ENCODE results near the gene CLEC2D. TPM values are rescaled to one million over a fixed set of nuclear protein-coding genes. Genes with fewer than 3 reads are reported as not detected.

CLEC2D gene
- total and polyA plus RNA-seq, 10 donors, result 20.8 to 131 (median 79.9) TPM

GRCh38 chr12:9647825-9648700 is 21.4 kb upstream of the CLEC2D start:
- intact Hi-C loops (cut with DNase I; ENCODE audit: low total_unique reads), result loop anchor here (10.0 kb wide), 1 partner anchor 313 kb away; no protein-coding TSS in a partner anchor
- whole genome bisulfite sequencing, 5 donors, result 0 to 1% (median 0%) methylated on average over 48 to 55 of the region's 55 CpGs
- TF ChIP-seq POLR2AphosphoS5 (IDR thresholded peaks at IDR 0.05), result peak; percentile 93 to 96 (median 95)
- TF ChIP-seq CTCF (IDR thresholded peaks at IDR 0.05 in 8 of 11, conservative IDR thresholded peaks at IDR 0.05 in 3 of 11), result peak in 4 of 11 experiments; percentile 5 to 31 (median 14)
- TF ChIP-seq POLR2A (IDR thresholded peaks at IDR 0.05), result peak; percentile 54 to 74 (median 61)

GRCh38 chr12:9648701-9649531 is 20.6 kb upstream of the CLEC2D start:
- H3K4me3 ChIP-seq, result peak overlapping the region; percentile 31 to 84 (median 61)
- no peak for DNase-seq

More at GRCh38 chr12:9647825-9648700, 21.4 kb upstream of the CLEC2D start:
- no peaks in the 10 kb centered on the region for H3K27me3 ChIP-seq (replicated peaks in 1 of 7)
- peak; percentile 98 for DNase-seq
- H3K9me3 ChIP-seq, result peaks cover 0 to 9% (median 7%) of the 10 kb centered on the region in 8 donors
- peak overlapping the region; percentile 31 to 84 (median 61) for H3K4me3 ChIP-seq
- H3K36me3 ChIP-seq, result peaks cover 0 to 2% (median 0%) of the 10 kb centered on the region in 6 donors
- H3K4me1 ChIP-seq, result peaks cover 15 to 64% (median 42%) of the 10 kb centered on the region in 6 donors
- H3K27ac ChIP-seq, result peak overlapping the region; percentile 87 to 97 (median 96)

GRCh38 chr12:9649532-9649940 is 20.0 kb upstream of the CLEC2D start:
- intact Hi-C loops (cut with DNase I; ENCODE audit: low total_unique reads), result loop anchor here (10.0 kb wide), 1 partner anchor 315 kb away; no protein-coding TSS in a partner anchor
- peaks cover 3 to 17% (median 9%) of the 10 kb centered on the region in 6 donors for H3K36me3 ChIP-seq
- DNase-seq, result peak; percentile 80
- H3K9me3 ChIP-seq, result peaks cover 0 to 9% (median 7%) of the 10 kb centered on the region in 8 donors
- H3K27me3 ChIP-seq (replicated peaks in 1 of 7), result no peaks in the 10 kb centered on the region
- TF ChIP-seq POLR2A (IDR thresholded peaks at IDR 0.05) (no peak), POLR2AphosphoS5 (IDR thresholded peaks at IDR 0.05) (peak in 2 of 3 donors; percentile 18 to 69)
- peak overlapping the region; percentile 87 to 97 (median 96) for H3K27ac ChIP-seq
- 6 to 19% (median 15%) methylated on average over 5 of the region's 5 CpGs for WGBS, 5 donors
- H3K4me3 ChIP-seq, result peak overlapping the region; percentile 31 to 84 (median 61)
- H3K4me1 ChIP-seq, result peaks cover 15 to 72% (median 56%) of the 10 kb centered on the region in 6 donors

More at GRCh38 chr12:9648701-9649531, 20.6 kb upstream of the CLEC2D start:
- TF ChIP-seq POLR2AphosphoS5 (IDR thresholded peaks at IDR 0.05) (no peak), CTCF (IDR thresholded peaks at IDR 0.05 in 8 of 11, conservative IDR thresholded peaks at IDR 0.05 in 3 of 11) (peak in 1 of 11 experiments; percentile 2), POLR2A (IDR thresholded peaks at IDR 0.05) (no peak)
- Histone ChIP-seq H3K27ac (peak overlapping the region; percentile 87 to 97 (median 96)), H3K9me3 (peaks cover 0 to 9% (median 7%) of the 10 kb centered on the region in 8 donors), H3K27me3 (replicated peaks in 1 of 7) (no peaks in the 10 kb centered on the region), H3K4me1 (peaks cover 15 to 66% (median 50%) of the 10 kb centered on the region in 6 donors), H3K36me3 (peaks cover 0 to 11% (median 2%) of the 10 kb centered on the region in 6 donors)
- 1 to 5% (median 2%) methylated on average over 13 of the region's 13 CpGs for WGBS, 5 donors
- intact Hi-C loops (cut with DNase I; ENCODE audit: low total_unique reads), result loop anchor here (10.0 kb wide), 1 partner anchor 314 kb away; no protein-coding TSS in a partner anchor

- H3K36me3 ChIP-seq, result peaks cover 4 to 23% (median 13%) of the 10 kb centered on the region in 6 donors
- H3K9me3 ChIP-seq, result peaks cover 0 to 5% (median 3%) of the 10 kb centered on the region in 8 donors
- H3K4me3 ChIP-seq, result peak overlapping the region; percentile 31 to 84 (median 61)
- intact Hi-C loops (cut with DNase I; ENCODE audit: low total_unique reads), result no loop called here
- TF ChIP-seq CTCF (IDR thresholded peaks at IDR 0.05 in 8 of 11, conservative IDR thresholded peaks at IDR 0.05 in 3 of 11) (no peak), POLR2AphosphoS5 (IDR thresholded peaks at IDR 0.05) (no peak), POLR2A (IDR thresholded peaks at IDR 0.05) (no peak)
- peak overlapping the region; percentile 87 to 97 (median 96) for H3K27ac ChIP-seq
- no peaks in the 10 kb centered on the region for H3K27me3 ChIP-seq (replicated peaks in 1 of 7)
- no peak for DNase-seq
- WGBS, 5 donors, result 17 to 34% (median 23%) methylated on average over 4 of the region's 4 CpGs
- peaks cover 15 to 79% (median 61%) of the 10 kb centered on the region in 6 donors for H3K4me1 ChIP-seq
Observed at GRCh38 chr12:9650151-9650576, 19.3 kb upstream of the CLEC2D start.

Measured in spleen (tissue), 11 donors.